Right atrium auricular region (tissue), 2 donors: ENCODE data around the gene SEMA5A. TPM values are rescaled to one million over a fixed set of nuclear protein-coding genes. Genes with fewer than 3 reads are reported as not detected.

Experiments used
- DNase-seq: peaks from one replicate; pipeline ENCODE4 v3.0.0-alpha.2; 2019; ENCODE audit warnings: low spot score
- H3K27ac ChIP-seq, 2 donors: fragments of 200-600 bp; sonication (generic); 1 replicate in 1 of 2; 2 replicates in 1 of 2; pipeline ENCODE4 v1.5.1; 2016 to 2019
- H3K27me3 ChIP-seq, 2 donors: fragments of 200-600 bp; sonication (generic); one replicate each; pipeline versions ENCODE4 v1.5.1 to v1.6.0; 2017 to 2019
- H3K36me3 ChIP-seq: fragments of 200-600 bp; sonication (generic); one replicate; pipeline ENCODE4 v1.5.1; 2016
- H3K4me1 ChIP-seq, 2 donors: fragments of 200-600 bp; sonication (generic); one replicate each; pipeline versions ENCODE4 v1.5.1 to v1.6.0; 2017 to 2019
- H3K4me3 ChIP-seq, 2 donors: fragments of 200-600 bp; sonication (generic); 1 replicate in 1 of 2; 2 replicates in 1 of 2; pipeline ENCODE4 v1.5.1; 2017 to 2019; ENCODE audit warnings: mild to moderate bottlenecking in 1 of 2, moderate library complexity in 1 of 2
- H3K9me3 ChIP-seq, 2 donors: fragments of 200-600 bp; sonication (generic); one replicate each; pipeline ENCODE4 v1.5.1; 2019
- total RNA-seq, 2 donors: library from RNA; depleted of rRNA; stranded (reverse); fragments of >200 nt; gene quantifications; one replicate each; pipeline ENCODE4 v1.1.0, GENCODE V29; 2016
- TF ChIP-seq, protein P1 (sequence below), 2 donors: fragments of 200-600 bp; sonication (generic); IDR thresholded peaks; one replicate each; pipeline ENCODE4 v1.5.1; 2019; ENCODE audit warnings: antibody characterized with exemption in 2 of 2

Gene SEMA5A
- total RNA-seq, 2 donors from 2014 or later = 14.1 to 26.2 TPM

DNA sequence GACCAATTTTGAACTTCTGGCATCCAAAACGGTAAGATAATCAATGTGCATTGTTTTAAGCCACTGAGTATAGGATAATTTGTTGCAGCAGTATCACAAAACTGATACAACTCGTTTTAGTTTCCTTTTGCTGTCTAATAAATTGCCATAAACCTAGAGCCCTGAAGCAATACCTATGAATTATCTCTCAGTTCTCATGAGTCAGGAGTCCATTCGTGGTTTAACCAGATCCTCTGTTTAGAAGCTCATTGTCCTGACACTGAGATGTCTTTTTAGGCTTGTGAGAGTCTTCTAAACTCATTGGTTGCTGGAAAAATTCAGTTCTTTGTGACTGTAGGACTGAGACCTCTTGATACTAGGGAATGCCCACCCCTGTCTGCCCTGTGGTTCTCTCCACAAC lies 262.9 kb downstream of the SEMA5A start:
- TF ChIP-seq, protein P1, sequence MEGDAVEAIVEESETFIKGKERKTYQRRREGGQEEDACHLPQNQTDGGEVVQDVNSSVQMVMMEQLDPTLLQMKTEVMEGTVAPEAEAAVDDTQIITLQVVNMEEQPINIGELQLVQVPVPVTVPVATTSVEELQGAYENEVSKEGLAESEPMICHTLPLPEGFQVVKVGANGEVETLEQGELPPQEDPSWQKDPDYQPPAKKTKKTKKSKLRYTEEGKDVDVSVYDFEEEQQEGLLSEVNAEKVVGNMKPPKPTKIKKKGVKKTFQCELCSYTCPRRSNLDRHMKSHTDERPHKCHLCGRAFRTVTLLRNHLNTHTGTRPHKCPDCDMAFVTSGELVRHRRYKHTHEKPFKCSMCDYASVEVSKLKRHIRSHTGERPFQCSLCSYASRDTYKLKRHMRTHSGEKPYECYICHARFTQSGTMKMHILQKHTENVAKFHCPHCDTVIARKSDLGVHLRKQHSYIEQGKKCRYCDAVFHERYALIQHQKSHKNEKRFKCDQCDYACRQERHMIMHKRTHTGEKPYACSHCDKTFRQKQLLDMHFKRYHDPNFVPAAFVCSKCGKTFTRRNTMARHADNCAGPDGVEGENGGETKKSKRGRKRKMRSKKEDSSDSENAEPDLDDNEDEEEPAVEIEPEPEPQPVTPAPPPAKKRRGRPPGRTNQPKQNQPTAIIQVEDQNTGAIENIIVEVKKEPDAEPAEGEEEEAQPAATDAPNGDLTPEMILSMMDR (IDR thresholded peaks at IDR 0.05) = no peak
- no peak for DNase-seq
- Histone ChIP-seq H3K27ac (peak overlapping the region in 1 of 2 donors; percentile 74), H3K4me3 (no peak overlapping the region), H3K36me3 (no peaks in the 10 kb centered on the region), H3K9me3 (no peaks in the 10 kb centered on the region), H3K4me1 (peaks cover 0 to 22% of the 10 kb centered on the region in 2 donors), H3K27me3 (no peaks in the 10 kb centered on the region)

DNA sequence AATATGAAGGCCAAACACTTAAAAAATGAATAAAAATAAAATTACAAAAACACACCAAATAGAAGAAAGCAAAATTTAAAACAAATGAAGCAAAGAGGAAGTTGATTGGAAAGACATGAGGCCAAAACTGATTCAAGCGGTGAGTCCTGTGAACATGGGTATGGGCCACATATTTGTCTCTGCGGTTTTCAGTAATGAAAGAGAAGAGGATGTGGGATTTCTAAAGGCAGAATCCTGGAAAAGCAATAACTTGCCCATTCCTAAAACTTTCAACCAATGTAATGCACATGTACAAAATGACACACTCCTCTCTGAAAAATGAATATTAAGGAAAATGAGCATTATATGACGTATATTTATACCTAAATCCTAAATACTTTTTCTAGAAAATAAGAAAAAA lies 263.7 kb downstream of the SEMA5A start:
- Histone ChIP-seq H3K4me1 (peaks cover 0 to 22% of the 10 kb centered on the region in 2 donors), H3K4me3 (no peak overlapping the region), H3K27ac (no peak overlapping the region), H3K36me3 (no peaks in the 10 kb centered on the region), H3K27me3 (no peaks in the 10 kb centered on the region), H3K9me3 (no peaks in the 10 kb centered on the region)
- TF ChIP-seq, protein P1 (IDR thresholded peaks at IDR 0.05) = no peak
- no peak for DNase-seq

- Histone ChIP-seq H3K4me1 (peaks cover 0 to 11% of the 10 kb centered on the region in 2 donors), H3K4me3 (no peak overlapping the region), H3K36me3 (no peaks in the 10 kb centered on the region), H3K9me3 (no peaks in the 10 kb centered on the region), H3K27ac (no peak overlapping the region), H3K27me3 (no peaks in the 10 kb centered on the region)
- TF ChIP-seq, protein P1 (IDR thresholded peaks at IDR 0.05) = no peak
- DNase-seq = no peak
These were observed 266.1 kb downstream of the SEMA5A start for GRCh38 chr5:9279774-9280173.

GRCh38 chr5:9278921-9279603 lies 266.8 kb downstream of the SEMA5A start:
- no peaks in the 10 kb centered on the region for H3K36me3 ChIP-seq
- DNase-seq = no peak
- H3K4me1 ChIP-seq = peaks cover 0 to 4% of the 10 kb centered on the region in 2 donors
- H3K27me3 ChIP-seq = no peaks in the 10 kb centered on the region
- H3K4me3 ChIP-seq = no peak overlapping the region
- no peaks in the 10 kb centered on the region for H3K9me3 ChIP-seq
- TF ChIP-seq, protein P1 (IDR thresholded peaks at IDR 0.05) = no peak
- H3K27ac ChIP-seq = no peak overlapping the region

DNA sequence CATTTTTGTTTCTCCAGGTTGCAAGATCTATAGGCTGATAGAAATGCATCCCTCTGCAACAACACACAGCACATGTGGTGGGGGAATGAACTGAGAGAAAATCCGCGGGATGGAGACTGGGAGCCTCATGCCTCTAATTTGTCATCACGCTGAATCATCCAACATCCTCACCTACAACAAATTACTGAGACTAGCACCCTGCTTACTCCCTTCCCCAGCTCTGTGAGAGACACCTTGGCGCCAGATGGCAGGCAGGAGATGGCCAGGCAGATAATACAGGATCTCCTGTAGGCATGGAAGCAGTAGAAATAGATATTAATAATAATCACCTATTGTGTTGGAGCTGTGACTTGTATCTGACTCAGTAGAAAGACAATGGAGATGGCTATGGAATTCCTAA lies 276.9 kb downstream of the SEMA5A start:
- no peak overlapping the region for H3K27ac ChIP-seq
- H3K4me3 ChIP-seq = no peak overlapping the region
- no peaks in the 10 kb centered on the region for H3K9me3 ChIP-seq
- peaks cover 0 to 13% of the 10 kb centered on the region in 2 donors for H3K4me1 ChIP-seq
- DNase-seq = no peak
- H3K27me3 ChIP-seq = no peaks in the 10 kb centered on the region
- no peaks in the 10 kb centered on the region for H3K36me3 ChIP-seq
- TF ChIP-seq, protein P1 (IDR thresholded peaks at IDR 0.05) = no peak

DNA sequence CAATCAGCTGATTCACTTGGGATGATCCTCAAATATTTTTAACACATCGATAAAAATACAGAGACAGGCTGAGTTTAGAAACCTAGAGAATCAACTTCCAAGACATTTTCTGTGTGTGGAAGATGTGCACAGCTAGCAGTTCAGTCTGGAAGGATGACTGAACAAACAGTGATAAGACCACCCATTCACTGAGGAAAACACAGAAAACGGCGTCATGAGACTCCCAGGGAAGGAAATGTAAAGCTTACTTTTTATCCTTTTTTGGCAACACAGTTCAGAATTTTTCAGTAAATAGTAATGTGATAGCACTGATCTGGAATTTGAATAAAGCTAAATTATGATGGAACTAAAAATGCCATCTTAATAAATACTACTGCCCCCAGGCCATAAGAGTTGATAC lies 277.6 kb downstream of the SEMA5A start:
- TF ChIP-seq, protein P1 (IDR thresholded peaks at IDR 0.05) = no peak
- no peak for DNase-seq
- no peaks in the 10 kb centered on the region for H3K9me3 ChIP-seq

More for the DNA sequence above, 277.6 kb downstream of the SEMA5A start:
- Histone ChIP-seq H3K36me3 (no peaks in the 10 kb centered on the region), H3K4me1 (peaks cover 0 to 13% of the 10 kb centered on the region in 2 donors), H3K27ac (no peak overlapping the region), H3K4me3 (no peak overlapping the region), H3K27me3 (no peaks in the 10 kb centered on the region)
